ENCODE results near the gene CUTA. TPM values are rescaled to one million over a fixed set of nuclear protein-coding genes. Genes with fewer than 3 reads are reported as not detected.
A peak's percentile ranks its signal among the peaks of the same experiment; 100 is the strongest.

CUTA gene
- total RNA-seq, 2 donors from 2014 or later, result 195 to 196 TPM

DNA sequence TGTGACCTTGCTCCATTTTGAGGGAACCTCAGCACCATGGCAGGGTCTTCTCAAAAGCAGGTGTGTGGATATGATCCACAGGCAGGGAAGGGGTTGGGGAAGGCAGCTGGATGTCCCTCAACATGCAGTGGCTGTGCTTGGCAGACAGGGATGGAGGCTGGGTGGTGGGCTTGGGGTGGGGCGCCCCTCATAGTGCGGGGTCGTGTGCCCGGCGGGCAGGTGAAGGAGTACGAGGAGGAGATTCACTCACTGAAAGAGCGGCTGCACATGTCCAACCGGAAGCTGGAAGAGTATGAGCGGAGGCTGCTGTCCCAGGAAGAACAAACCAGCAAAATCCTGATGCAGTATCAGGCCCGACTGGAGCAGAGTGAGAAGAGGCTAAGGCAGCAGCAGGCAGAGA, 28.4 kb upstream of the CUTA start:
- no peaks in the 10 kb centered on the region for H3K27me3 Mint-ChIP-seq
- H3K9me3 ChIP-seq (ENCODE audit: control insufficient read depth, low read length, poor library complexity, severe bottlenecking), result no peaks in the 10 kb centered on the region
- ATAC-seq (no peak), DNase-seq (no peak)
- peaks cover 6% of the 10 kb centered on the region for H3K36me3 Mint-ChIP-seq (ENCODE audit: low read depth)
- peaks cover 20% of the 10 kb centered on the region for H3K4me1 Mint-ChIP-seq
- peak overlapping the region; percentile 87 for H3K27ac Mint-ChIP-seq
- no peak overlapping the region for H3K4me3 Mint-ChIP-seq

DNA sequence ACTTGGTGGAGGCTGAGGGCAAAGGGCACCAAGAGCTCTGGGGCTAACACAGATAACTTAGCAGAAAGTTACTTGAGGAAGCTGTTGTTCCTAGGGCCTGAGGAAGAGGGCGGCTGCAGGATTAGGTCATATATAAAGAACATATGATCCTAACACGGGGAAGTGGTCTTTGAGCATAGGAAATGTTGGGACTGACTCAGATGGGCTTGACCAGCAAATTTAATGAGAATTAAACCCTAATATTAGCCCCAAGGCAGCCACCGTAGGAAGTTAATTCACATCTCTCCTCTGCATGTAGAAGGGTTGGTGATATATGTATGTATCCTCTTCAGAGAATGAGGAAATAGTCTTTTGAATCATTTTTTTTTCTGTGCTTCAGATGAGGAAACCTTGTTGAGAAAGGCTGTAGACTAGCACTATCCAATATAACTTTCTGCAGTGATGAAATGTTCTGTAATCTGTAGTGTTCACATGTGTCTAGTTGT, 27.3 kb upstream of the CUTA start:
- no peak overlapping the region for H3K4me3 Mint-ChIP-seq
- H3K4me1 Mint-ChIP-seq, result peaks cover 20% of the 10 kb centered on the region
- H3K27me3 Mint-ChIP-seq, result no peaks in the 10 kb centered on the region
- no peaks in the 10 kb centered on the region for H3K9me3 ChIP-seq (ENCODE audit: control insufficient read depth, low read length, poor library complexity, severe bottlenecking)
- DNase-seq, result no peak
- H3K27ac Mint-ChIP-seq, result peak overlapping the region; percentile 71
- peak; percentile 10 for ATAC-seq
- H3K36me3 Mint-ChIP-seq (ENCODE audit: low read depth), result peaks cover 7% of the 10 kb centered on the region

DNA sequence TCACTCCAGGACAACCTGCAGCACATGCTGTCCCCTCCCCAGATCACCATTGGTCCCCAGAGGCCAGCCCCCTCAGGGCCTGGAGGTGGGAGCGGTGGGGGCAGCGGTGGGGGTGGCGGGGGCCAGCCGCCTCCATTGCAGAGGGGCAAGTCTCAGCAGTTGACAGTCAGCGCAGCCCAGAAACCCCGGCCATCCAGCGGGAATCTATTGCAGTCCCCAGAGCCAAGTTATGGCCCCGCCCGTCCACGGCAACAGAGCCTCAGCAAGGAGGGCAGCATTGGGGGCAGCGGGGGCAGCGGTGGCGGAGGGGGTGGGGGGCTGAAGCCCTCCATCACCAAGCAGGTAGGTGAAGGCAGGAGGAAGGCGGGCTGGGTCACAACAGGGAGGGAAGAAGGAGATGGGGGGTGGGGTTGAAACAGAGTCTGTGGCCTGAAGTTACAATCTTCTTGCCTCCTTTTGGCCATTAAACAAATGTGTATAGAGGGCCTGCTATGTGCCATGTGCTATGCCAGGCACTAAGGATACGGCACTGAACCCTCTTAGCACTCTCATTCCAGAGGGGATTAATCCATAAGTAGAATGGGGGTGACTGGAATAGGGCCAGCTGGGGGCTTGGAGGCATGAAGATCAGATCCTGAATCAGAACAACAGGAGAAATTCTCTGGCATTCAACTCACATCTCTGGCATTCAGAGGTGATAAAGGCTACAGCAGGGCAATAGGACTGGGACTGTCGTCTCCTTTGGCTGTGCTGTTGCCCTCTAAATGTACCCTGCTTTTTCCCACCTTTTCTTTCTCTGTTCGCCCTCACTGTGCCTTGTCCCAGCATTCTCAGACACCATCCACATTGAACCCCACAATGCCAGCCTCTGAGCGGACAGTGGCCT, 26.0 kb upstream of the CUTA start:
- ATAC-seq (no peak), DNase-seq (no peak)
- H3K9me3 ChIP-seq (ENCODE audit: control insufficient read depth, low read length, poor library complexity, severe bottlenecking), result no peaks in the 10 kb centered on the region
- Mint-ChIP-seq H3K4me1 (peaks cover 28% of the 10 kb centered on the region), H3K27ac (peak overlapping the region; percentile 71), H3K36me3 (ENCODE audit: low read depth) (peaks cover 12% of the 10 kb centered on the region), H3K27me3 (no peaks in the 10 kb centered on the region), H3K4me3 (no peak overlapping the region)

DNA sequence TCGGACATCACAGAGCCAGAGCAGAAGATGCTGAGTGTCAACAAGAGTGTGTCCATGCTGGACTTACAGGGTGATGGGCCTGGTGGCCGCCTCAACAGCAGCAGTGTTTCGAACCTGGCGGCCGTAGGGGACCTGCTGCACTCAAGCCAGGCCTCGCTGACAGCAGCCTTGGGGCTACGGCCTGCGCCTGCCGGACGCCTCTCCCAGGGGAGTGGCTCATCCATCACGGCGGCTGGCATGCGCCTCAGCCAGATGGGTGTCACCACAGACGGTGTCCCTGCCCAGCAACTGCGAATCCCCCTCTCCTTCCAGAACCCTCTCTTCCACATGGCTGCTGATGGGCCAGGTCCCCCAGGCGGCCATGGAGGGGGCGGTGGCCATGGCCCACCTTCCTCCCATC, 25.1 kb upstream of the CUTA start:
- DNase-seq, result no peak
- H3K9me3 ChIP-seq (ENCODE audit: control insufficient read depth, low read length, poor library complexity, severe bottlenecking), result no peaks in the 10 kb centered on the region
- no peak for ATAC-seq
- Mint-ChIP-seq H3K27ac (no peak overlapping the region), H3K4me3 (no peak overlapping the region), H3K27me3 (no peaks in the 10 kb centered on the region), H3K36me3 (ENCODE audit: low read depth) (peaks cover 12% of the 10 kb centered on the region), H3K4me1 (peaks cover 24% of the 10 kb centered on the region)

DNA sequence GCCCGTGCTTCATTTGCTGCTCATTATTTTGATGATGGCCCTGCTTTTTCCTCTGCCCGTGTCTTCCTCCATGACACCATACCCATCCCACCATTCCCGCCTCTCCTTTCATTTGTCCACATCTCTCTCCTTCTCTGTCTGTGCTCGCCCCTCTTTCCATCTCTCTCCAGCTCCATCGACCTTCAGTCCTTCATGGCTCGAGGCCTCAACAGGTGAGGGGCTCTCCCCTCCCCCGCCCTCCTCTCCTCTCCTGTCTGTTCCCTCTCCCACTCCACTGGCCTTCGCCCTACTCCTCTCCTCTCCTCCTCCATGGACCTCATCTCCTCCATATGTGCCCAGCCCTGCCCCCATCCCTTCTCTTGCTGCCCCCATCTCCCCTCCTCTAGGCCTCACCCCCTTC, 24.4 kb upstream of the CUTA start:
- H3K27ac Mint-ChIP-seq, result peak overlapping the region; percentile 34
- no peak for ATAC-seq

DNA sequence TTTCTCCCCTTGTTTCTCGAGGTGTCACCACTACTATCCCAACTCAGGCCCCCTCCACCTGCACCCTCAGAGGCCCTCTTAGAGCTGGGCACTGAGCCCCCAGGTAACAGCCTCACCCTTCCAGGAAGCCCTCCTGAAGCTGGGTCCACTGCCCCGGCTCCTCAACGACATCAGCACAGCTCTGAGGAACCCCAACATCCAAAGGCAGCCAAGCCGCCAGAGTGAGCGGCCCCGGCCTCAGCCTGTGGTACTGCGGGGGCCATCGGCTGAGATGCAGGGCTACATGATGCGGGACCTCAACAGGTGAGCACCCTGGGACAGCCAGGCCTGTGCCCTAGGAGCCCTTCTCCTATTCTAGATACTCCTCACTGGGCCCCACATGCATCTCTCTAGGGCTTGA, 23.6 kb upstream of the CUTA start:
- Mint-ChIP-seq H3K27ac (peak overlapping the region; percentile 34), H3K27me3 (no peaks in the 10 kb centered on the region), H3K4me3 (no peak overlapping the region), H3K36me3 (ENCODE audit: low read depth) (peaks cover 14% of the 10 kb centered on the region), H3K4me1 (peaks cover 20% of the 10 kb centered on the region)
- H3K9me3 ChIP-seq (ENCODE audit: control insufficient read depth, low read length, poor library complexity, severe bottlenecking), result no peaks in the 10 kb centered on the region
- no peak for DNase-seq
- ATAC-seq, result no peak

More for the DNA sequence above, 24.4 kb upstream of the CUTA start:
- peaks cover 20% of the 10 kb centered on the region for H3K4me1 Mint-ChIP-seq
- H3K9me3 ChIP-seq (ENCODE audit: control insufficient read depth, low read length, poor library complexity, severe bottlenecking), result no peaks in the 10 kb centered on the region
- H3K4me3 Mint-ChIP-seq, result peak overlapping the region; percentile 64
- DNase-seq, result no peak
- H3K27me3 Mint-ChIP-seq, result no peaks in the 10 kb centered on the region
- peaks cover 13% of the 10 kb centered on the region for H3K36me3 Mint-ChIP-seq (ENCODE audit: low read depth)

DNA sequence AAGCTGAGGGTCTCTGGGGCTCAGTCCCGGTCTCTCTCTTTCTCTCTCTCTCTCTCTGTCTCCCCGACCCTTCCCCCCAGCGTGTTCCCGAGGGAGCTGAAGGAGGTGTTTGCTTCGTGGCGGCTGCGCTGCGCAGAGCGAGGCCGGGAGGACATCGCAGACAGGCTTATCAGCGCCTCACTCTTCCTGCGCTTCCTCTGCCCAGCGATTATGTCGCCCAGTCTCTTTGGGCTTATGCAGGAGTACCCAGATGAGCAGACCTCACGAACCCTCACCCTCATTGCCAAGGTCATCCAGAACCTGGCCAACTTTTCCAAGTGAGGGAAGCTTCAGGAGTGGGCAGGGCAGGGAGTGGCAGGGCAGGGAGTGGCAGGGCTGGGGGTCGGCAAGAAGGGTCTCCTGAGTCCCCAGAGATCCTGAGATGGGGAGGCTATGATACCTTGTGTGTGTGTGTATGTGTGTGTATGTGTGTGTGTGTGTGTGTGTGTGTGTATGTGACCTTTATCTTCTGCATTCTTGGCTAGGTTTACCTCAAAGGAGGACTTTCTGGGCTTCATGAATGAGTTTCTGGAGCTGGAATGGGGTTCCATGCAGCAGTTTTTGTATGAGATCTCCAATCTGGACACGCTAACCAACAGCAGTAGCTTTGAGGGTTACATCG, 22.9 kb upstream of the CUTA start:
- ATAC-seq (no peak), DNase-seq (no peak)
- Mint-ChIP-seq H3K36me3 (ENCODE audit: low read depth) (peaks cover 14% of the 10 kb centered on the region), H3K27me3 (no peaks in the 10 kb centered on the region), H3K4me1 (peaks cover 20% of the 10 kb centered on the region), H3K27ac (no peak overlapping the region), H3K4me3 (no peak overlapping the region)
- no peaks in the 10 kb centered on the region for H3K9me3 ChIP-seq (ENCODE audit: control insufficient read depth, low read length, poor library complexity, severe bottlenecking)

DNA sequence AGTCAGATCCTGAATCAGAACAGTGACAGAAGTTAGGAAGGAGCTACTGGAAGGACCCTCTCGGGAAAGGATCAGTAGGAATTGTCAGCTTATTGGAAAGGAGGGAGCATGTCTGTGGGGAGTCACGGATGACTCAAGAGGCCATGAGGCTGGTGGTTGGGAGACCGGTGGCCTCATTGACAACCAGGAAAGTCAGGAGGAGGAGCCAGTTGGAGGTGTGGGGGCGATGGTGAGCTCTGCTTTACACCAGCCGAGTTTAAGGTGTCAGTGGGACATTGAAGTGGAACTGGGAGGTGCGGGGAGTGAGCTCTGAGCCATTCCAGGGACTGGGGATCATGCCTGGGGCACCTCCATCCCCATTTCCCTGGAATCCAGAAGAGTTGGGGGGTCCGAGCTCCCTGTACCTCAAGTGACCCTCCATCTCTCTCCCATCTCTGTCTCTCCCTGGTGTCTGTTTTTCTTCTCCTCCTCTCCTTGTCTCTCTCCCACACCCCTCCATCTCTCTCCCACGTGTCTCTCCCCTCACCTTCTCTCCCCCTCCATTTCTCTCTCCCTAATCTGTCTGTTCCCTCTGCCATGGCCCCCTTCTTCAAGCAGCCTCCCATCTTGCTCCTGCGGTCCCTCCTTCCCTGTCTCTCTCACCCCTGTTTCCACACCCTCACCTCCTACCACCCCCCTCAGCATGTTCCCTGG, 22.2 kb upstream of the CUTA start:
- H3K4me3 Mint-ChIP-seq, result peak overlapping the region; percentile 50
- ATAC-seq (no peak), DNase-seq (no peak)
- peaks cover 21% of the 10 kb centered on the region for H3K4me1 Mint-ChIP-seq
- no peaks in the 10 kb centered on the region for H3K9me3 ChIP-seq (ENCODE audit: control insufficient read depth, low read length, poor library complexity, severe bottlenecking)
- peaks cover 14% of the 10 kb centered on the region for H3K36me3 Mint-ChIP-seq (ENCODE audit: low read depth)
- no peaks in the 10 kb centered on the region for H3K27me3 Mint-ChIP-seq
- H3K27ac Mint-ChIP-seq, result peak overlapping the region; percentile 74

DNA sequence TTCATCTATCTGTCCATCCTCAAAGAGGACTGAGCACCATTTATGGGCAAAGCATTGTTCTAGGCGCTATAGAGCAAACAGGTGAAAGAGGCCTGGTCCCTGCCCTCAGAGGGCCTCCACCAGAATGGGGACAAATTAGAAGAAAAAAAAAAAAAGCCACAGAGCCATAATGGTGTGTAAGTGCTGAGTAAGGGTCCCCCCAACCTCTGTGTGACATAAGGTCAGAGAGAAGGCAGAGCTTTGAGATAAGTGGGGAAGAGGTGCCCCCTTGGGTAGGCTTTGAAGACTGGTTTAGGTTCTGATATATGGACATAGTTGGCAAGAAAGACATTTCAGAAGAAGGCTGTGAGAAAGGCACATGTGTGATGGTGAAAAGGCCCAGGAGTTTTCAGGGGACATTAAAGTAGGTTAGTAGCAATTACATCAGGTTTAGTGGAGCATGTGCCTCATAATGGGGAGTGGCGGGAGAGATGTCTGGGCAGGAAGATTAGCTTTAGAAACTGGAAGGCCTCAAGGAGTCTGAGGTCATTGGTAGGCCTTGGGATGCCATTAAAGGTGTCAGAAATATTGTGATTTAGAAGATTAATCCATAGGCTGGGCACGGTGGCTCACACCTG, 21.2 kb upstream of the CUTA start:
- H3K36me3 Mint-ChIP-seq (ENCODE audit: low read depth), result peaks cover 15% of the 10 kb centered on the region
- H3K27ac Mint-ChIP-seq, result peak overlapping the region; percentile 74
- ATAC-seq (no peak), DNase-seq (no peak)
- peaks cover 23% of the 10 kb centered on the region for H3K4me1 Mint-ChIP-seq
- H3K27me3 Mint-ChIP-seq, result no peaks in the 10 kb centered on the region
- H3K4me3 Mint-ChIP-seq, result no peak overlapping the region
- H3K9me3 ChIP-seq (ENCODE audit: control insufficient read depth, low read length, poor library complexity, severe bottlenecking), result no peaks in the 10 kb centered on the region

DNA sequence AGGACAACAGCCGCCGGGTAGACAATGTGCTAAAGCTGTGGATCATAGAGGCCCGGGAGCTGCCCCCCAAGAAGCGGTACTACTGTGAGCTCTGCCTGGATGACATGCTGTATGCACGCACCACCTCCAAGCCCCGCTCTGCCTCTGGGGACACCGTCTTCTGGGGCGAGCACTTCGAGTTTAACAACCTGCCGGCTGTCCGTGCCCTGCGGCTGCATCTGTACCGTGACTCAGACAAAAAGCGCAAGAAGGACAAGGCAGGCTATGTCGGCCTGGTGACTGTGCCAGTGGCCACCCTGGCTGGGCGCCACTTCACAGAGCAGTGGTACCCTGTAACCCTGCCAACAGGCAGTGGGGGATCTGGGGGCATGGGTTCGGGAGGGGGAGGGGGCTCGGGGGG, 19.8 kb upstream of the CUTA start:
- DNase-seq (no peak), ATAC-seq (no peak)
- Mint-ChIP-seq H3K36me3 (ENCODE audit: low read depth) (peaks cover 22% of the 10 kb centered on the region), H3K27me3 (no peaks in the 10 kb centered on the region), H3K4me3 (no peak overlapping the region), H3K27ac (no peak overlapping the region), H3K4me1 (peaks cover 34% of the 10 kb centered on the region)
- H3K9me3 ChIP-seq (ENCODE audit: control insufficient read depth, low read length, poor library complexity, severe bottlenecking), result no peaks in the 10 kb centered on the region

DNA sequence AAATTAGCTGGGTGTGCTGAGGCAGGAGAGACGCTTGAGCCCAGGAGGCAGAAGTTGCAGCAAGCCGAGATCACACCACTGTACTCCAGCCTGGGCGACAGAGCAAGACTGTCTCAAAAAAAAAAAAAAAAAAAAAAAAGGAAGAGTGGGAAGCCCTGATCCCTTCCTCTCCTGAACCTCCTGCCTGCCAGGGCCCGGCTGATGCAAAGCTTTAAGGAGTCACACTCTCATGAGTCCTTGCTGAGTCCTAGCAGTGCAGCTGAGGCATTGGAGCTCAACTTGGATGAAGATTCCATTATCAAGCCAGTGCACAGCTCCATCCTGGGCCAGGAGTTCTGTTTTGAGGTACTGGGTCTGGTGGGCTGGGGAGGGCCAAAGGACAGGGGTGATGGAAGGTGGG, 17.1 kb upstream of the CUTA start:
- no peaks in the 10 kb centered on the region for H3K9me3 ChIP-seq (ENCODE audit: control insufficient read depth, low read length, poor library complexity, severe bottlenecking)
- H3K4me1 Mint-ChIP-seq, result peaks cover 47% of the 10 kb centered on the region
- H3K27me3 Mint-ChIP-seq, result no peaks in the 10 kb centered on the region
- no peak for DNase-seq
- no peak for ATAC-seq
- peaks cover 19% of the 10 kb centered on the region for H3K36me3 Mint-ChIP-seq (ENCODE audit: low read depth)
- no peak overlapping the region for H3K4me3 Mint-ChIP-seq
- no peak overlapping the region for H3K27ac Mint-ChIP-seq

DNA sequence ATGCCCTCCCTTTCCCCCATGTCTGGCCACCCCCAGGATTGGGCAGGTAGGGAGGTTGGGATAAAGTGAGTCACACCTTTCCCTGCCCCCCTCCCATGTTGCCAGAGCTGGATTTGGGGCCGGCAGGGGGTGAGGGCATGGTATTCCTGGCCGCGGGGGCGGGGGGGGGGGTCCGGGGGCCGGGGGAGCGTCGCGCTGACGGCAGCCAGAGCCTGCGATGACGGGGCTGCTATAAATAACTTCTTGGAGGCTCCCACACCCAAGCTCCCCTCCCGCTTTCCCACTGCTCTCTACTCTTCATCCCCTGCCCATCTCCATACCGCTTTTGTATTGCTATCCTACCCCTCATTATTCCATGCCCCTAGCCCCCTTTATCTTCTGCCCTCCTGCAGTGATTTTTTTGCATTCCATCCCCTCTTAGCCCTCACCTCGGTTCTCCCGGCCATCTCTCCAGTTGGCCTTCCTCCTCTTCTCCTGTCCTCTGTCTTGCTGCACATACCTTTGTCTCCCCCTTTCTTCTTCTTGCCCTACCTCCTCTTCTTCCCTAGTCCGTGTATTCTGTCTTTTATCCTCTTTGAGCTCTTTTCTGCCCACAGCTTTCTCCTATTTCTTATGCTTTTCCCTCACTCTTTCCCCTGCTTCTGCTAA, 15.8 kb upstream of the CUTA start:
- Mint-ChIP-seq H3K27me3 (no peaks in the 10 kb centered on the region), H3K36me3 (ENCODE audit: low read depth) (peaks cover 14% of the 10 kb centered on the region), H3K4me3 (no peak overlapping the region), H3K4me1 (peaks cover 50% of the 10 kb centered on the region), H3K27ac (peak overlapping the region; percentile 100)
- no peak for ATAC-seq
- H3K9me3 ChIP-seq (ENCODE audit: control insufficient read depth, low read length, poor library complexity, severe bottlenecking), result no peaks in the 10 kb centered on the region
- no peak for DNase-seq

Measured in T-helper 17 cell (primary cell).